HepG2 (cell line): Measurements from ENCODE around the gene TAGLN. TPM values are rescaled to one million over a fixed set of nuclear protein-coding genes. Genes with fewer than 3 reads are reported as not detected.

ENCODE experiments used
- ATAC-seq: fragments of 200-7000 bp; cut with Tn5 transposase; 3 replicates; pipeline ENCODE4 v1.9.1; 2020; ENCODE audit warnings: mild to moderate bottlenecking, moderate library complexity
- BruUV-seq: library from RNA; stranded (reverse); fragments of 400-500 nt; replicated peaks from 2 replicates; lab custom pipeline; 2021; lab: Mats Ljungman, UMichigan
- CTCF ChIA-PET: fragments of 300-600 bp; formaldehyde crosslinking; extraction: SDS; loops from one replicate; lab custom pipeline; 2021; ENCODE audit warnings: low total read pairs, inconsistent platforms, low intra/inter-chr PET ratio; lab: Yijun Ruan, JAX
- POLR2A ChIA-PET: fragments of 350-600 bp; sonication (Branson Sonifier 250); formaldehyde crosslinking; loops from one replicate; lab custom pipeline; 2020; ENCODE audit warnings: antibody characterized with exemption, inconsistent platforms; lab: Yijun Ruan, JAX
- DNase-seq: peaks from one replicate; pipeline ENCODE4 v3.0.0-alpha.2; 2015; ENCODE audit warnings: low spot score
- FAIRE-seq: peaks from 3 replicates; lab custom pipeline; 2011; peaks lifted over from hg19 to GRCh38; lab: Jason Lieb, UNC
- H2AFZ ChIP-seq: one replicate; pipeline ENCODE4 v1.6.1; 2011; ENCODE audit warnings: low read length, inconsistent platforms
- H3K27ac ChIP-seq: fragments of 300-600 bp; 3 replicates; pipeline ENCODE4 v1.8.0; 2011; ENCODE audit warnings: mixed run types, mild to moderate bottlenecking, mixed read lengths, low read length, inconsistent platforms; ENCODE audit not compliant: insufficient read depth; ENCODE audit errors: extremely low read length
- H3K27me3 ChIP-seq, 2 experiments: fragments of 200-600 bp in 1 of 2; 2 replicates in 1 of 2; 3 replicates in 1 of 2; pipeline versions ENCODE4 v1.6.0 to v1.8.0; 2011; ENCODE audit warnings: low read length in 2 of 2, mild to moderate bottlenecking in 2 of 2, moderate library complexity in 2 of 2, inconsistent platforms in 1 of 2; ENCODE audit not compliant: insufficient read depth in 2 of 2, control insufficient read depth in 1 of 2
- H3K36me3 ChIP-seq, 2 experiments: fragments of 200-600 bp in 1 of 2; replicated peaks in 1 of 2; 2 replicates in 1 of 2; 3 replicates in 1 of 2; pipeline versions ENCODE4 v1.5.1 to v1.8.0; 2011; ENCODE audit warnings: low read length in 2 of 2, inconsistent platforms in 1 of 2; ENCODE audit not compliant: insufficient read depth in 2 of 2, control insufficient read depth in 1 of 2
- H3K4me1 ChIP-seq: 2 replicates; pipeline ENCODE4 v1.5.1; 2012; ENCODE audit warnings: low read length, inconsistent platforms; ENCODE audit not compliant: insufficient read depth
- H3K4me2 ChIP-seq: 2 replicates; pipeline ENCODE4 v1.6.0; 2011; ENCODE audit warnings: low read depth, low read length, inconsistent platforms
- H3K4me3 ChIP-seq, 3 experiments: fragments of 200-600 bp in 1 of 3; sonication (generic), shearing (Covaris generic) in 1 of 3; replicated peaks in 1 of 3; 2 replicates each; pipeline ENCODE4 v1.5.1; 2011 to 2016; ENCODE audit warnings: low read length in 3 of 3, inconsistent platforms in 2 of 3, low read depth in 2 of 3, mild to moderate bottlenecking in 2 of 3, control low read depth in 1 of 3, mixed read lengths in 1 of 3; ENCODE audit not compliant: insufficient read depth in 1 of 3
- H3K79me2 ChIP-seq: one replicate; pipeline ENCODE4 v1.6.1; 2011; ENCODE audit warnings: low read length, inconsistent platforms; ENCODE audit not compliant: insufficient read depth
- H3K9ac ChIP-seq: 2 replicates; pipeline ENCODE4 v1.6.0; 2011; ENCODE audit warnings: mild to moderate bottlenecking, low read depth, low read length, inconsistent platforms; ENCODE audit not compliant: insufficient read depth
- H3K9me3 ChIP-seq: 2 replicates; pipeline ENCODE4 v1.5.1; 2012; ENCODE audit warnings: mild to moderate bottlenecking, low read length
- H4K20me1 ChIP-seq: 2 replicates; pipeline ENCODE4 v1.6.0; 2011; ENCODE audit warnings: inconsistent platforms, mild to moderate bottlenecking, low read length, moderate library complexity; ENCODE audit not compliant: insufficient read depth
- ATF7 ChIP-seq, 2 experiments: fragments of 450-650 bp in 1 of 2; sonication (generic) in 1 of 2; formaldehyde crosslinking in 1 of 2; IDR thresholded peaks; 2 replicates each; pipeline versions ENCODE4 v1.4.0 to v1.6.1; 2016 to 2020; ENCODE audit warnings: antibody characterized with exemption in 1 of 2, mild to moderate bottlenecking in 1 of 2, missing genetic modification reagents in 1 of 2
- FIP1L1 ChIP-seq: fragments of 200-400 bp; formaldehyde crosslinking; IDR thresholded peaks from 2 replicates; pipeline ENCODE4 v1.6.1; 2018; ENCODE audit warnings: low read depth, mild to moderate bottlenecking, low read length, moderate library complexity, borderline replicate concordance; ENCODE audit not compliant: insufficient read depth
- KDM5B ChIP-seq: sonication (generic); formaldehyde crosslinking; IDR thresholded peaks from 2 replicates; pipeline ENCODE4 v1.4.0; 2020; ENCODE audit warnings: missing genetic modification reagents, mild to moderate bottlenecking, borderline replicate concordance
- MAF1 ChIP-seq: sonication (generic); formaldehyde crosslinking; IDR thresholded peaks from 2 replicates; pipeline ENCODE4 v1.5.0; 2020; ENCODE audit warnings: missing genetic modification reagents, borderline replicate concordance
- NR3C1 ChIP-seq: sonication (generic); formaldehyde crosslinking; IDR thresholded peaks from 2 replicates; pipeline ENCODE4 v1.4.0; 2020; ENCODE audit warnings: missing genetic modification reagents
- SIN3A ChIP-seq: IDR thresholded peaks from 2 replicates; pipeline ENCODE4 v1.6.1; 2011; ENCODE audit warnings: low read depth, mild to moderate bottlenecking, control low read depth, low read length, borderline replicate concordance
- SOX13 ChIP-seq, 3 experiments: fragments of 450-650 bp in 1 of 3; sonication (generic) in 1 of 3; formaldehyde crosslinking in 1 of 3; IDR thresholded peaks in 2 of 3; conservative IDR thresholded peaks in 1 of 3; 2 replicates each; pipeline versions ENCODE4 v1.5.0 to v1.6.1; 2016 to 2020; ENCODE audit warnings: antibody characterized with exemption in 1 of 3, mild to moderate bottlenecking in 1 of 3, missing compliant biosample characterization in 1 of 3, missing genetic modification reagents in 1 of 3, moderate library complexity in 1 of 3
- ZNF124 ChIP-seq: sonication (generic); formaldehyde crosslinking; IDR thresholded peaks from 2 replicates; pipeline ENCODE4 v1.4.0; 2020; ENCODE audit warnings: missing genetic modification reagents
- ZNF468 ChIP-seq: sonication (generic); formaldehyde crosslinking; IDR thresholded peaks from 2 replicates; pipeline ENCODE4 v1.8.0; 2022; ENCODE audit warnings: mild to moderate bottlenecking, moderate library complexity, missing genetic modification reagents
- ZNF614 ChIP-seq: IDR thresholded peaks from 2 replicates; pipeline ENCODE4 v1.6.1; 2018; ENCODE audit warnings: missing biosample characterization, missing genetic modification reagents, inconsistent platforms, borderline replicate concordance
- ZNF672 ChIP-seq: sonication (generic); formaldehyde crosslinking; IDR thresholded peaks from 2 replicates; pipeline ENCODE4 v1.8.1; 2022; ENCODE audit warnings: missing genetic modification reagents
- ZNF7 ChIP-seq: IDR thresholded peaks from 2 replicates; pipeline ENCODE4 v1.6.1; 2016; ENCODE audit warnings: missing biosample characterization, missing genetic modification reagents
- WGBS: methylation state at CpG from one replicate; pipeline ENCODE4 v1.1.6; 2017; ENCODE audit warnings: low lambda C conversion rate; 5-methylcytosine and 5-hydroxymethylcytosine counted together
- in situ Hi-C: cut with HindIII; loops from 2 replicates; pipeline ENCODE4 v1.10.0; 2017; ENCODE audit warnings: low pct_unique_long_range_greater_than_20kb; ENCODE audit not compliant: extremely low pct_ligation_motif_present
- intact Hi-C: fragments of 100-400 bp; cut with micrococcal nuclease; formaldehyde crosslinking; loops from one replicate; pipeline ENCODE4 v1.10.0; 2022; ENCODE audit not compliant: unreplicated experiment
- polyA plus RNA-seq, 8 experiments: library from polyadenylated mRNA; depleted of rRNA in 3 of 8; stranded (reverse) in 7 of 8; unstranded in 1 of 8; fragments of >200 nt; fragmentation: Illumina TruSeq in 4 of 8; extraction: Trizol in 4 of 8; gene quantifications; 2 replicates each; pipeline versions ENCODE4 v1.2.1 to v1.2.3, GENCODE V29; 2011 to 2016; ENCODE audit warnings: low read depth in 4 of 8, missing spikeins in 1 of 8, mixed read lengths in 1 of 8; ENCODE audit not compliant: insufficient read depth in 1 of 8
- total RNA-seq, 5 experiments: library from RNA; depleted of rRNA; stranded (reverse); fragments of >200 nt; fragmentation: Illumina TruSeq; extraction: Trizol; gene quantifications; 2 replicates each; pipeline ENCODE4 v1.2.3, GENCODE V29; 2016; ENCODE audit warnings: low read depth in 1 of 5
- TF ChIP-seq, protein P1 (sequence below): IDR thresholded peaks from 2 replicates; pipeline ENCODE4 v1.6.1; 2016
- TF ChIP-seq, protein P2 (sequence below): sonication (generic); formaldehyde crosslinking; IDR thresholded peaks from 2 replicates; pipeline ENCODE4 v1.5.1; 2020; ENCODE audit warnings: mild to moderate bottlenecking, moderate library complexity, missing genetic modification reagents
- TF ChIP-seq, protein P3 (sequence below): sonication (generic); formaldehyde crosslinking; IDR thresholded peaks from 2 replicates; pipeline ENCODE4 v1.9.0; 2021; ENCODE audit warnings: mild to moderate bottlenecking, missing genetic modification reagents

TAGLN gene
- total and polyA plus RNA-seq, 2 of the 13 experiments (the other 11 are each of a cell fraction or from before 2014, with no cell fraction given), result 12.6 to 75.4 TPM

DNA sequence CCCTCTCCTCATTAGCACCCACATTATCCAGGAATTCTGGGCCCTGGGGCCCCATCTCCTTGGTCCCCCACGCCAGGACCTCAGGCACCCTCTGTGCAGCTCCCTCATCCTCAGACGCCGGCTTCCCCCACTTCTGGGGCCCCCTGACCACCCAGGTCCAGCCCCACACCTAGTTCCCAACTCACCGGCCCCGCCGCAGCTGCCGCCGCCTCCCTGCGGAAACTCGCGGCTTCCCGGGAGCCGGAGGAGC lies 32.6 kb downstream of the TAGLN start, which contains the start of gene PCSK7:
Gene PCSK7 (minus strand): TSS at position 232 of the 250 bp plus-strand sequence. CDS start 2,229 bp downstream, outside the sequence.
- ChIA-PET POLR2A (interaction anchor here (1.5 to 1.6 kb wide), 2 partner anchors 68 to 87 kb away, joined by 4 to 8 read pairs; no protein-coding TSS in a partner anchor), CTCF (interaction anchor here (1.1 to 2.3 kb wide), 2 partner anchors 51 to 85 kb away, joined by 7 to 11 read pairs; partner anchors contain the start of gene BACE1)
- peak within 1 kb of the TSS; percentile 57 for H3K27ac ChIP-seq
- WGBS, result no CpG with 5 or more reads among the region's 13 CpGs
- peaks cover 10% of the 10 kb centered on the region for H3K79me2 ChIP-seq
- in situ Hi-C loops (loop anchor here (5.0 kb wide), 2 partner anchors 86 to 359 kb away; partner anchors contain the start of gene BACE1), intact Hi-C loops (loop anchor here (2.0 to 5.0 kb wide), 2 partner anchors 85 to 181 kb away; partner anchors contain the start of gene BACE1)
- peak within 1 kb of the TSS; percentile 80 for H3K9ac ChIP-seq
- ATAC-seq (peak; percentile 6; the same call in 1 of the 3 replicates), DNase-seq (peak; percentile 44), FAIRE-seq (no peak)
- no TSS peak for BruUV-seq
- H4K20me1 ChIP-seq, result no peaks in the 10 kb centered on the region
- H3K4me3 ChIP-seq, result peak within 1 kb of the TSS; percentile 77 to 99 (median 99)
- peak within 1 kb of the TSS; percentile 95 for H2AFZ ChIP-seq
- H3K9me3 ChIP-seq, result no peaks in the 10 kb centered on the region
- no peaks in the 10 kb centered on the region for H3K27me3 ChIP-seq
- peaks cover 3 to 6% of the 10 kb centered on the region in 2 experiments; a peak in 2 of 5 replicates for H3K36me3 ChIP-seq
- peak within 1 kb of the TSS; percentile 99 for H3K4me2 ChIP-seq
- H3K4me1 ChIP-seq, result peaks cover 27% of the 10 kb centered on the region
- TF ChIP-seq, protein P1, sequence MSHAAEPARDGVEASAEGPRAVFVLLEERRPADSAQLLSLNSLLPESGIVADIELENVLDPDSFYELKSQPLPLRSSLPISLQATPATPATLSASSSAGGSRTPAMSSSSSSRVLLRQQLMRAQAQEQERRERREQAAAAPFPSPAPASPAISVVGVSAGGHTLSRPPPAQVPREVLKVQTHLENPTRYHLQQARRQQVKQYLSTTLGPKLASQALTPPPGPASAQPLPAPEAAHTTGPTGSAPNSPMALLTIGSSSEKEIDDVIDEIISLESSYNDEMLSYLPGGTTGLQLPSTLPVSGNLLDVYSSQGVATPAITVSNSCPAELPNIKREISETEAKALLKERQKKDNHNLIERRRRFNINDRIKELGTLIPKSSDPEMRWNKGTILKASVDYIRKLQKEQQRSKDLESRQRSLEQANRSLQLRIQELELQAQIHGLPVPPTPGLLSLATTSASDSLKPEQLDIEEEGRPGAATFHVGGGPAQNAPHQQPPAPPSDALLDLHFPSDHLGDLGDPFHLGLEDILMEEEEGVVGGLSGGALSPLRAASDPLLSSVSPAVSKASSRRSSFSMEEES (CRISPR knock-in tag), result no peak
- TF ChIP-seq NR3C1, result no peak
- TF ChIP-seq, protein P2, sequence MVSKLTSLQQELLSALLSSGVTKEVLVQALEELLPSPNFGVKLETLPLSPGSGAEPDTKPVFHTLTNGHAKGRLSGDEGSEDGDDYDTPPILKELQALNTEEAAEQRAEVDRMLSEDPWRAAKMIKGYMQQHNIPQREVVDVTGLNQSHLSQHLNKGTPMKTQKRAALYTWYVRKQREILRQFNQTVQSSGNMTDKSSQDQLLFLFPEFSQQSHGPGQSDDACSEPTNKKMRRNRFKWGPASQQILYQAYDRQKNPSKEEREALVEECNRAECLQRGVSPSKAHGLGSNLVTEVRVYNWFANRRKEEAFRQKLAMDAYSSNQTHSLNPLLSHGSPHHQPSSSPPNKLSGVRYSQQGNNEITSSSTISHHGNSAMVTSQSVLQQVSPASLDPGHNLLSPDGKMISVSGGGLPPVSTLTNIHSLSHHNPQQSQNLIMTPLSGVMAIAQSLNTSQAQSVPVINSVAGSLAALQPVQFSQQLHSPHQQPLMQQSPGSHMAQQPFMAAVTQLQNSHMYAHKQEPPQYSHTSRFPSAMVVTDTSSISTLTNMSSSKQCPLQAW (CRISPR knock-in tag), result no peak
- TF ChIP-seq ZNF672, result no peak
- TF ChIP-seq, protein P3, sequence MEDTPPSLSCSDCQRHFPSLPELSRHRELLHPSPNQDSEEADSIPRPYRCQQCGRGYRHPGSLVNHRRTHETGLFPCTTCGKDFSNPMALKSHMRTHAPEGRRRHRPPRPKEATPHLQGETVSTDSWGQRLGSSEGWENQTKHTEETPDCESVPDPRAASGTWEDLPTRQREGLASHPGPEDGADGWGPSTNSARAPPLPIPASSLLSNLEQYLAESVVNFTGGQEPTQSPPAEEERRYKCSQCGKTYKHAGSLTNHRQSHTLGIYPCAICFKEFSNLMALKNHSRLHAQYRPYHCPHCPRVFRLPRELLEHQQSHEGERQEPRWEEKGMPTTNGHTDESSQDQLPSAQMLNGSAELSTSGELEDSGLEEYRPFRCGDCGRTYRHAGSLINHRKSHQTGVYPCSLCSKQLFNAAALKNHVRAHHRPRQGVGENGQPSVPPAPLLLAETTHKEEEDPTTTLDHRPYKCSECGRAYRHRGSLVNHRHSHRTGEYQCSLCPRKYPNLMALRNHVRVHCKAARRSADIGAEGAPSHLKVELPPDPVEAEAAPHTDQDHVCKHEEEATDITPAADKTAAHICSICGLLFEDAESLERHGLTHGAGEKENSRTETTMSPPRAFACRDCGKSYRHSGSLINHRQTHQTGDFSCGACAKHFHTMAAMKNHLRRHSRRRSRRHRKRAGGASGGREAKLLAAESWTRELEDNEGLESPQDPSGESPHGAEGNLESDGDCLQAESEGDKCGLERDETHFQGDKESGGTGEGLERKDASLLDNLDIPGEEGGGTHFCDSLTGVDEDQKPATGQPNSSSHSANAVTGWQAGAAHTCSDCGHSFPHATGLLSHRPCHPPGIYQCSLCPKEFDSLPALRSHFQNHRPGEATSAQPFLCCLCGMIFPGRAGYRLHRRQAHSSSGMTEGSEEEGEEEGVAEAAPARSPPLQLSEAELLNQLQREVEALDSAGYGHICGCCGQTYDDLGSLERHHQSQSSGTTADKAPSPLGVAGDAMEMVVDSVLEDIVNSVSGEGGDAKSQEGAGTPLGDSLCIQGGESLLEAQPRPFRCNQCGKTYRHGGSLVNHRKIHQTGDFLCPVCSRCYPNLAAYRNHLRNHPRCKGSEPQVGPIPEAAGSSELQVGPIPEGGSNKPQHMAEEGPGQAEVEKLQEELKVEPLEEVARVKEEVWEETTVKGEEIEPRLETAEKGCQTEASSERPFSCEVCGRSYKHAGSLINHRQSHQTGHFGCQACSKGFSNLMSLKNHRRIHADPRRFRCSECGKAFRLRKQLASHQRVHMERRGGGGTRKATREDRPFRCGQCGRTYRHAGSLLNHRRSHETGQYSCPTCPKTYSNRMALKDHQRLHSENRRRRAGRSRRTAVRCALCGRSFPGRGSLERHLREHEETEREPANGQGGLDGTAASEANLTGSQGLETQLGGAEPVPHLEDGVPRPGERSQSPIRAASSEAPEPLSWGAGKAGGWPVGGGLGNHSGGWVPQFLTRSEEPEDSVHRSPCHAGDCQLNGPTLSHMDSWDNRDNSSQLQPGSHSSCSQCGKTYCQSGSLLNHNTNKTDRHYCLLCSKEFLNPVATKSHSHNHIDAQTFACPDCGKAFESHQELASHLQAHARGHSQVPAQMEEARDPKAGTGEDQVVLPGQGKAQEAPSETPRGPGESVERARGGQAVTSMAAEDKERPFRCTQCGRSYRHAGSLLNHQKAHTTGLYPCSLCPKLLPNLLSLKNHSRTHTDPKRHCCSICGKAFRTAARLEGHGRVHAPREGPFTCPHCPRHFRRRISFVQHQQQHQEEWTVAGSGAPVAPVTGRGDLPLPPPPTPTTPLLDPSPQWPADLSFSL (CRISPR knock-in tag), result no peak
- TF ChIP-seq ATF7 (IDR thresholded peaks at IDR 0.05), result no peak
- no peak for TF ChIP-seq ATF7 (CRISPR knock-in tag; IDR thresholded peaks at IDR 0.05)
- TF ChIP-seq ZNF7 (CRISPR knock-in tag), result no peak
- TF ChIP-seq KDM5B, result no peak
- TF ChIP-seq ZNF468 (CRISPR knock-in tag), result no peak
- TF ChIP-seq MAF1, result no peak
- no peak for TF ChIP-seq ZNF614 (CRISPR knock-in tag)
- peak; percentile 90; the same call in 1 of the 2 replicates for TF ChIP-seq SIN3A
- TF ChIP-seq SOX13 (IDR thresholded peaks at IDR 0.05), result no peak
- TF ChIP-seq SOX13 (CRISPR knock-in tag; conservative IDR thresholded peaks at IDR 0.05 in 1 of 2, IDR thresholded peaks at IDR 0.05 in 1 of 2), result no peak
- TF ChIP-seq FIP1L1, result no peak
- no peak for TF ChIP-seq ZNF124 (CRISPR knock-in tag)
